HepG2 (cell line): ENCODE measurements around the gene NEDD4L.

Experiments
- EZH2 ChIP-seq: conservative IDR thresholded peaks from 2 replicates; pipeline ENCODE4 v1.6.1; 2012; ENCODE audit warnings: mild to moderate bottlenecking, low read depth, low read length, moderate library complexity
- KDM6A ChIP-seq: IDR thresholded peaks from 2 replicates; pipeline ENCODE4 v1.6.1; 2016; ENCODE audit warnings: low read depth
- MED8 ChIP-seq: sonication (generic); formaldehyde crosslinking; IDR thresholded peaks from 2 replicates; pipeline ENCODE4 v1.8.1; 2023; ENCODE audit warnings: mild to moderate bottlenecking, missing genetic modification reagents; ENCODE audit not compliant: insufficient replicate concordance
- NFE2 ChIP-seq: sonication (generic); formaldehyde crosslinking; IDR thresholded peaks from 2 replicates; pipeline ENCODE4 v1.4.0; 2020; ENCODE audit warnings: missing genetic modification reagents
- POLR2AphosphoS5 ChIP-seq: IDR thresholded peaks from 2 replicates; pipeline ENCODE4 v1.6.1; 2012; ENCODE audit warnings: low read depth, low read length
- ZC3H4 ChIP-seq: sonication (generic); formaldehyde crosslinking; IDR thresholded peaks from 2 replicates; pipeline ENCODE4 v1.4.0; 2020; ENCODE audit warnings: missing genetic modification reagents, borderline replicate concordance
- ZNF780A ChIP-seq: sonication (generic); formaldehyde crosslinking; IDR thresholded peaks from 2 replicates; pipeline ENCODE4 v1.8.0; 2022; ENCODE audit warnings: mild to moderate bottlenecking, missing genetic modification reagents, moderate library complexity
- TF ChIP-seq, protein P1 (sequence below): sonication (generic); formaldehyde crosslinking; IDR thresholded peaks from 2 replicates; pipeline ENCODE4 v1.4.0; 2020; ENCODE audit warnings: low read depth, missing genetic modification reagents

DNA sequence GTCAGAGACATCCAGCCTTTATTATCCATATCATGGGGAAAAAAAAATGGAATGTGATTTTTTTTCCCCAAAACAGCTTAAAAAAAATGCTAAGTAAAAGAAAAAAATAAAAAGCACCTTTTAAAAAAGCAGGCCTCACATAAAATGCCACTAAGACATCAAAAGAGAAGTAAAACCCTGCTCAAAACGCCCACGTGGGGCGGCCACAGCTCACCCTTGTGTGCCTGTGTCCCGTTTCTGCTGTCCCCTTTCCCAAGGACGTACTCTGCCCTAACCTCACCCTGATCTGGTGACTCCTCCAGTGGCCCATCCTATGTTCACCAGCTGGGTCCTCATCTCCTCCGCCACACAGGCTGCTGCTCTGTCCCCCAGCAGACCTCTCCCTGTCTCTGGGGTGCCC lies 125.4 kb downstream of the NEDD4L start:
- TF ChIP-seq KDM6A (no peak), MED8 (CRISPR knock-in tag) (no peak), ZNF780A (no peak), EZH2 (no peak), POLR2AphosphoS5 (no peak), NFE2 (CRISPR knock-in tag) (no peak), ZC3H4 (CRISPR knock-in tag) (no peak)
- TF ChIP-seq, protein P1, sequence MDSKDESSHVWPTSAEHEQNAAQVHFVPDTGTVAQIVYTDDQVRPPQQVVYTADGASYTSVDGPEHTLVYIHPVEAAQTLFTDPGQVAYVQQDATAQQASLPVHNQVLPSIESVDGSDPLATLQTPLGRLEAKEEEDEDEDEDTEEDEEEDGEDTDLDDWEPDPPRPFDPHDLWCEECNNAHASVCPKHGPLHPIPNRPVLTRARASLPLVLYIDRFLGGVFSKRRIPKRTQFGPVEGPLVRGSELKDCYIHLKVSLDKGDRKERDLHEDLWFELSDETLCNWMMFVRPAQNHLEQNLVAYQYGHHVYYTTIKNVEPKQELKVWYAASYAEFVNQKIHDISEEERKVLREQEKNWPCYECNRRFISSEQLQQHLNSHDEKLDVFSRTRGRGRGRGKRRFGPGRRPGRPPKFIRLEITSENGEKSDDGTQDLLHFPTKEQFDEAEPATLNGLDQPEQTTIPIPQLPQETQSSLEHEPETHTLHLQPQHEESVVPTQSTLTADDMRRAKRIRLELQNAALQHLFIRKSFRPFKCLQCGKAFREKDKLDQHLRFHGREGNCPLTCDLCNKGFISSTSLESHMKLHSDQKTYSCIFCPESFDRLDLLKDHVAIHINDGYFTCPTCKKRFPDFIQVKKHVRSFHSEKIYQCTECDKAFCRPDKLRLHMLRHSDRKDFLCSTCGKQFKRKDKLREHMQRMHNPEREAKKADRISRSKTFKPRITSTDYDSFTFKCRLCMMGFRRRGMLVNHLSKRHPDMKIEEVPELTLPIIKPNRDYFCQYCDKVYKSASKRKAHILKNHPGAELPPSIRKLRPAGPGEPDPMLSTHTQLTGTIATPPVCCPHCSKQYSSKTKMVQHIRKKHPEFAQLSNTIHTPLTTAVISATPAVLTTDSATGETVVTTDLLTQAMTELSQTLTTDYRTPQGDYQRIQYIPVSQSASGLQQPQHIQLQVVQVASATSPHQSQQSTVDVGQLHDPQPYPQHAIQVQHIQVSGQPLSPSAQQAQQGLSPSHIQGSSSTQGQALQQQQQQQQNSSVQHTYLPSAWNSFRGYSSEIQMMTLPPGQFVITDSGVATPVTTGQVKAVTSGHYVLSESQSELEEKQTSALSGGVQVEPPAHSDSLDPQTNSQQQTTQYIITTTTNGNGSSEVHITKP (CRISPR knock-in tag), result no peak
